Left lung (tissue), 10 donors: ENCODE measurements around the gene STARD8. TPM values are rescaled to one million over a fixed set of nuclear protein-coding genes. Genes with fewer than 3 reads are reported as not detected.

Experiments
- ATAC-seq: fragments of 200-7000 bp; cut with Tn5 transposase; one replicate; pipeline ENCODE4 v1.9.1; 2020; ENCODE audit warnings: moderate library complexity
- DNase-seq, 4 donors: peaks; one replicate each; pipeline ENCODE4 v3.0.0-alpha.2; 2013 to 2020
- H3K27ac ChIP-seq, 2 donors: fragments of 200-600 bp; sonication (generic) in 1 of 2; one replicate each; pipeline versions ENCODE4 v1.5.0 to v1.8.0; 2020 to 2021
- H3K27me3 ChIP-seq, 2 donors: fragments of 200-600 bp; sonication (generic) in 1 of 2; one replicate each; pipeline versions ENCODE4 v1.5.0 to v1.8.0; 2020 to 2021
- H3K36me3 ChIP-seq, 2 donors: fragments of 200-600 bp; sonication (generic) in 1 of 2; one replicate each; pipeline versions ENCODE4 v1.5.0 to v1.8.0; 2020 to 2021
- H3K4me1 ChIP-seq, 2 donors: fragments of 200-600 bp; one replicate each; pipeline ENCODE4 v1.8.0; 2021
- H3K4me3 ChIP-seq, 2 donors: fragments of 200-600 bp; sonication (generic) in 1 of 2; one replicate each; pipeline versions ENCODE4 v1.5.0 to v1.8.0; 2020 to 2021; ENCODE audit warnings: mild to moderate bottlenecking in 1 of 2
- H3K9me3 ChIP-seq, 2 donors: fragments of 200-600 bp; sonication (generic) in 1 of 2; one replicate each; pipeline versions ENCODE4 v1.5.0 to v1.8.0; 2020 to 2021
- CTCF ChIP-seq, 2 donors: fragments of 200-600 bp; sonication (generic) in 1 of 2; IDR thresholded peaks; one replicate each; pipeline versions ENCODE4 v1.5.0 to v1.8.0; 2021; ENCODE audit warnings: antibody characterized with exemption in 2 of 2
- intact Hi-C, 2 donors: fragments of 100-400 bp; cut with DNase I; formaldehyde crosslinking; loops; one replicate each; pipeline versions ENCODE4 v1.11.2 to v1.14.2; 2022
- polyA plus RNA-seq, 6 donors: library from polyadenylated mRNA; unstranded; fragments of 120-200 nt; gene quantifications; one replicate each; pipeline ENCODE4 v1.2.1, GENCODE V29; 2013; ENCODE audit not compliant: insufficient read length in 6 of 6
- total RNA-seq, 2 donors: library from RNA; stranded (reverse); fragmentation: NEBNext Ultra II Directional; extraction: Animal tissue kit (Norgen Biotek cat#: 25700); gene quantifications; one replicate each; pipeline ENCODE4 v1.2.1, GENCODE V29; 2021
- donor health status: DM: no; HTN: yes; CAD: no.
- donor health status: DM: no; HTN: no; CAD: no.

Gene STARD8
- total and polyA plus RNA-seq, 8 donors: 11.9 to 19.8 (median 15.0) TPM

GRCh38 chrX:68659385-68659784 is 11.9 kb downstream of the STARD8 start:
- Histone ChIP-seq H3K9me3 (no peaks in the 10 kb centered on the region), H3K27ac (no peak overlapping the region), H3K36me3 (no peaks in the 10 kb centered on the region), H3K4me1 (no peaks in the 10 kb centered on the region), H3K27me3 (peaks cover 0 to 3% of the 10 kb centered on the region in 2 donors), H3K4me3 (no peak overlapping the region)
- DNase-seq (no peak), ATAC-seq (no peak)
- no peak for TF ChIP-seq CTCF (IDR thresholded peaks at IDR 0.05)
- intact Hi-C loops: no loop called here

GRCh38 chrX:68659786-68660185 is 12.3 kb downstream of the STARD8 start:
- Histone ChIP-seq H3K9me3 (no peaks in the 10 kb centered on the region), H3K4me1 (no peaks in the 10 kb centered on the region), H3K4me3 (no peak overlapping the region), H3K27me3 (peaks cover 0 to 3% of the 10 kb centered on the region in 2 donors), H3K27ac (no peak overlapping the region), H3K36me3 (no peaks in the 10 kb centered on the region)
- no peak for ATAC-seq
- TF ChIP-seq CTCF (IDR thresholded peaks at IDR 0.05): no peak
- intact Hi-C loops: no loop called here
- DNase-seq: no peak

GRCh38 chrX:68660746-68661145 is 13.3 kb downstream of the STARD8 start:
- DNase-seq: no peak
- Histone ChIP-seq H3K4me3 (no peak overlapping the region), H3K36me3 (no peaks in the 10 kb centered on the region), H3K9me3 (no peaks in the 10 kb centered on the region), H3K27ac (no peak overlapping the region), H3K27me3 (peaks cover 0 to 3% of the 10 kb centered on the region in 2 donors), H3K4me1 (no peaks in the 10 kb centered on the region)
- no peak for ATAC-seq
- intact Hi-C loops: no loop called here
- TF ChIP-seq CTCF (IDR thresholded peaks at IDR 0.05): no peak

GRCh38 chrX:68665502-68665901 is 18.0 kb downstream of the STARD8 start:
- peak in 1 of 2 donors; percentile 15 for TF ChIP-seq CTCF (IDR thresholded peaks at IDR 0.05)
- Histone ChIP-seq H3K4me3 (no peak overlapping the region), H3K9me3 (no peaks in the 10 kb centered on the region), H3K36me3 (no peaks in the 10 kb centered on the region), H3K4me1 (no peaks in the 10 kb centered on the region), H3K27ac (no peak overlapping the region), H3K27me3 (peaks cover 0 to 3% of the 10 kb centered on the region in 2 donors)
- peak in 1 of 4 donors; percentile 49 for DNase-seq
- ATAC-seq: peak; percentile 42
- intact Hi-C loops: no loop called here

- Histone ChIP-seq H3K36me3 (no peaks in the 10 kb centered on the region), H3K27ac (peak overlapping the region; percentile 13 to 26), H3K4me1 (no peaks in the 10 kb centered on the region), H3K4me3 (no peak overlapping the region), H3K27me3 (no peaks in the 10 kb centered on the region), H3K9me3 (no peaks in the 10 kb centered on the region)
- TF ChIP-seq CTCF (IDR thresholded peaks at IDR 0.05): no peak
- intact Hi-C loops: no loop called here
- ATAC-seq (peak; percentile 77), DNase-seq (peak in 1 of 4 donors; percentile 47)
Measured at GRCh38 chrX:68666580-68666979, 19.1 kb downstream of the STARD8 start.
